Ectodermal cell (in vitro differentiated cells): ENCODE results near the gene ERGIC3.

Experiments used
- H3K27ac ChIP-seq: 2 replicates; pipeline ENCODE4 v1.7.0; 2013; ENCODE audit warnings: mild to moderate bottlenecking, low read depth, low read length; ENCODE audit not compliant: insufficient read depth, poor library complexity, severe bottlenecking
- H3K27me3 ChIP-seq: 2 replicates; pipeline ENCODE4 v1.7.0; 2013; ENCODE audit warnings: mild to moderate bottlenecking, low read length; ENCODE audit not compliant: insufficient read depth, control insufficient read depth, poor library complexity, severe bottlenecking
- H3K36me3 ChIP-seq: one replicate; pipeline ENCODE4 v1.7.0; 2013; ENCODE audit warnings: low read length; ENCODE audit not compliant: control insufficient read depth, insufficient read depth
- H3K4me1 ChIP-seq: one replicate; pipeline ENCODE4 v1.7.0; 2013; ENCODE audit warnings: low read length; ENCODE audit not compliant: control insufficient read depth, insufficient read depth
- H3K4me3 ChIP-seq: 2 replicates; pipeline ENCODE4 v1.7.0; 2013; ENCODE audit warnings: low read depth, low read length, control low read depth; ENCODE audit not compliant: insufficient read depth
- H3K9me3 ChIP-seq: 2 replicates; pipeline ENCODE4 v1.7.0; 2013; ENCODE audit warnings: mild to moderate bottlenecking, low read length, moderate library complexity; ENCODE audit not compliant: control insufficient read depth
- WGBS, 2 experiments: methylation state at CpG; one replicate each; pipeline ENCODE4 v1.1.7; 2013; ENCODE audit warnings: missing lambda C conversion rate in 2 of 2; 5-methylcytosine and 5-hydroxymethylcytosine counted together

Gene ERGIC3

DNA sequence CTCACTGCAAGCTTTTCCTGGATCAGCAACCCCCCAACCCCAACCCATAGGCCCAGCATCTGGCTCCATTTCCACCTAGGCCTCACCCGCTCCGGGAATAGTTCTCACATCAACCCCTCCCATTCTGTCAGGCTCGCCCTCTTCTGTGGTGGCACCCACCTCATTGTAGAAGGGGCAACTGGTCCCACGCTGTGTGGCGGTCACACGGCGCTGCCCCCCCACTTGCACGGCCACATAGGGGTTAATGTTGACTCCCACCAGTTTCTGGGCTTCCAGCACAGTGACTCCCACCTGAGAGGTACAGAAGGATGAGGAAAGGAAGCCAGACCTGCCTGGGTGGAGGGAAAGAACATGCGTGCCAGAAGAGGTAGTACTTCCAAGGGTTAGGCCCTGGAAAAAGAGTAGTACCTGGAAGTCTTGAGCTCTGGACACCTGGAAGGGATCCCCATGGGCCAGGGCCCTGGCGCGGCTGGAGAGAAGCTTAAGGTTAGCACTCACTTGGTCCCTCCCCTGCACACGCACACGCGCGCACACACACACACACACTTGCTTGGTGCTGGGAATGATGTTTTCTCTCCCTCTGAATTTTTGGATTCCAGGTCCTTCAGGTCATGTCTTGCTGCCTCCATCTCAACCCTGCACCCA lies 61.1 kb downstream of the ERGIC3 start:
- Histone ChIP-seq H3K36me3 (no peaks in the 10 kb centered on the region), H3K27ac (no peak overlapping the region), H3K27me3 (peaks cover 44% of the 10 kb centered on the region), H3K4me3 (no peak overlapping the region), H3K9me3 (no peaks in the 10 kb centered on the region), H3K4me1 (no peaks in the 10 kb centered on the region)
- 95% methylated on average over 15 of the region's 15 CpGs for WGBS, 2 experiments

GRCh38 chr20:35603695-35604448 lies 62.0 kb downstream of the ERGIC3 start:
- 93 to 94% methylated on average over 11 of the region's 11 CpGs for WGBS, 2 experiments
- Histone ChIP-seq H3K27ac (no peak overlapping the region), H3K4me1 (no peaks in the 10 kb centered on the region), H3K4me3 (no peak overlapping the region), H3K36me3 (no peaks in the 10 kb centered on the region), H3K27me3 (peaks cover 44% of the 10 kb centered on the region), H3K9me3 (no peaks in the 10 kb centered on the region)

- Histone ChIP-seq H3K36me3 (no peaks in the 10 kb centered on the region), H3K4me1 (no peaks in the 10 kb centered on the region), H3K27me3 (peaks cover 42% of the 10 kb centered on the region), H3K4me3 (no peak overlapping the region), H3K9me3 (no peaks in the 10 kb centered on the region), H3K27ac (no peak overlapping the region)
- WGBS, 2 experiments = 61 to 62% methylated on average over 4 of the region's 4 CpGs
Observed at GRCh38 chr20:35604449-35604747, 62.5 kb downstream of the ERGIC3 start.

DNA sequence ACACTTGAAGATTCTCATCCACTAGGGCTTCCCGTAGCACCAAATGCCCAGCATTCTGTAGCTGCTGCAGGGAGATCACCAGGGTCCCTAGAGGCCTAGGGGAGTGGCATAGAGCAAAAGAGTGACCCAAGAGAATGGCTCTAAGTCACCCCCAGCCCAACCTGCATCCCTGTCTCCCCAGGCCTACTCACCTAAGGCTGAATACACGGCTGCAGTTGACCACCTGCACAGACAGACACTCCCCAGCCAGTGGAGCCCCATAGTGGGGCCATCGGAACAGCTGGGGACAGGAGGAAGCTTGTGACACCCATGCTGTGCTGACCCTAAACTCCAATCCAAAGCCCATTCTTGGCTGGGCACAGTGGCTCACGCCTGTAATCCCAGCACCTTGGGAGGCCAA lies 64.2 kb downstream of the ERGIC3 start:
- 85 to 89% methylated on average over 4 of the region's 4 CpGs for WGBS, 2 experiments
- H3K36me3 ChIP-seq = no peaks in the 10 kb centered on the region
- H3K27ac ChIP-seq = no peak overlapping the region
- H3K4me1 ChIP-seq = no peaks in the 10 kb centered on the region
- no peak overlapping the region for H3K4me3 ChIP-seq
- peaks cover 25% of the 10 kb centered on the region for H3K27me3 ChIP-seq
- H3K9me3 ChIP-seq = no peaks in the 10 kb centered on the region
